Non-pigmented ciliary epithelial cell (primary cell): ENCODE data around the gene UBE4B.

Experiments used
- DNase-seq: peaks from one replicate; pipeline ENCODE4 v3.0.0-alpha.2; 2010; ENCODE audit warnings: low read depth

UBE4B gene

GRCh38 chr1:10042746-10043145 is 10.0 kb downstream of the UBE4B start:
- DNase-seq = no peak

GRCh38 chr1:10045480-10046355 is 13.0 kb downstream of the UBE4B start:
- DNase-seq = no peak

- no peak for DNase-seq
Observed at GRCh38 chr1:10046356-10047085, 13.8 kb downstream of the UBE4B start.

DNA sequence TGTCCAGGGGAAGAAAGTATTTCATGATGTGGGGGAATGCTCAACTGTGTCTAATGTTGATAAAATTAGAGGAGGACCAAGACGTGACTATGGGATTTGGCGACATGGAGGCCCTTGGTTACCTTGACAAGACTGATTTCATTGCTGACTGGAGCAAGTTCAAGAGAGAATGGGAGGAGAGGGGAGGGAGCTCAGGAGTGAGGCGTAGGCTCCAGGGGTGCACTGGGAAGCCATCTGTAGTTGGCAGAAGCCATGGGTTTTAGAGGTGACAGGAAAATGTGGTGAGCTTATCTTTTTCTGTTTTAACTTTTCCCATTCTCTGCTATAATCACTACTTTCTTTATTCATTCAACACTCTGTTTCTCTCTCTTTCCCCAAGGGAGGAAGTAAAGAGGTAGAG is 15.8 kb downstream of the UBE4B start:
- no peak for DNase-seq

DNA sequence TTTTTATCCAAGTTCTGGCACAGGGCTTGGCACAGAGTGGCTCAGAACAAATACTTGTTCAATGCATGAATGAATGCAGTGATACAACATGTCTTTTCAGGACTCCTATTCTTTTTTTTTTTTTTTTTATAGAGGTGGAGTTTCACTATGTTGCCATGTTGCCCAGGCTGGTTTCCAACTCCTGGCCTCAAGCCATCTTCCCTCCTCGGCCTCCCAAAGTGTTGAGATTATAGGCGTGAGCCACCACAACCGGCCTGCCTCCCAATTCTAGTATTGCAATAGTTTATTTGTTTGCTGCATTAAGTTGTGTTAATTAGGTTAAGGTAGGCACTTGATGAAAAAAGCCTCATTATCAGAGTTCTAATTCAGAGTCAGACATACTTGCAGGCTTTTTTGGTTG is 17.9 kb downstream of the UBE4B start:
- no peak for DNase-seq

GRCh38 chr1:10051656-10052055 is 18.9 kb downstream of the UBE4B start:
- no peak for DNase-seq

DNA sequence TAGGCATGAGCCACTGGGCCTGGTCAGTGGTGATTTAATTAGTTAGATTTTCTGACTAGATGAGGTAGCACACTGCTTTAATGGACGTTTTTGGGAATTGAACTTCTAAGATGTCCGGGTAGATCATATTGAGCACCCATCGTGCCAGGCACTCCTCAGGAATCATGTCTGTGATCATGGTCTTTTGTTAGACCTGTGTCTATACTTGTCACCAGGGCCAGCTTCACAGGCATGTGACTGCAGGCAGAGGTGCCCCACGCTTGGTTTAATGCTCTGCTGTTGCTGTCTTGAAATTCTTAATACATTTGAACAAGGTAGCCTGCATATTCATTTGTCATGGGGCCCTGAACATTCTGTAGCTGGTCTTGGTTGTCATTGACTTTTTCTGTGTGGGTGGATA is 19.6 kb downstream of the UBE4B start:
- no peak for DNase-seq

GRCh38 chr1:10054465-10054864 is 21.7 kb downstream of the UBE4B start:
- DNase-seq = no peak

DNA sequence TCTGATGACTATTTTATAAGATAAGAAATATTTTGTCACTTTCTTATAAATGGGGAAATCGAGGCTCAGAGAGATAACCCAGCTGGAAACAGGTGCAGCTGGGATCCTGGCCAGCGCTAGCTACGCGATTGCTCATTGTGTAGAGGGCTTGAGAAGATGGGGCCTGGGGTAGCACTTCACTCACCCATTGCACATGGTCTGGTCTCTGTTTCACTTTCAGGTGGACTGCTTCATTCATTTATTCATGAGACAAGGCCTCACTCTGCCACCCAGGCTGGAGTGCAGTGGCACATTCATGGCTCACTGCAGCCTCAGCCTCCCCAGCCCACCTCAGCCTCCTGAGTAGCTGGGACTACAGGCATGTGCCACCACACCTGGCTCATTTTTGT is 23.8 kb downstream of the UBE4B start:
- DNase-seq = no peak

GRCh38 chr1:10057343-10057742 is 24.6 kb downstream of the UBE4B start:
- no peak for DNase-seq

DNA sequence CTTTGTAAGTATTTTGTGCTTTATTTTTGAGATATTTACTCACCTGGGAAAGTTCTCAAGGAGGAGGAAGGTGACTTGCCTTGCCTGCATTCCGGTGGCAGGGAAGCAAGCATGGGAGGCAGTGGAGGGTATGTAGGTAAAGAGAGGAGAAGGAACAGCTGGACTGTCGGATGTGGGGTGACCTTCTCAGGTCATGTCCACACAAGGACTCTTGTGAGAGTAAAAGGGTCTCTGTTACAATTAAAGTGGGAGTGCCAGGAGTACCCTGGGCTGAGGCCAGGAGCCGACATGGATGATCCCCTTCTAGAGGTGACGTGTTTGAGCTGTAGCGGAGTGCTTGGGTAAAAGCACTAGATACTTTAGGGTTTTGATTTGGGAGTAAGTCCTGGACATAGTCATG is 25.0 kb downstream of the UBE4B start:
- DNase-seq = no peak

DNA sequence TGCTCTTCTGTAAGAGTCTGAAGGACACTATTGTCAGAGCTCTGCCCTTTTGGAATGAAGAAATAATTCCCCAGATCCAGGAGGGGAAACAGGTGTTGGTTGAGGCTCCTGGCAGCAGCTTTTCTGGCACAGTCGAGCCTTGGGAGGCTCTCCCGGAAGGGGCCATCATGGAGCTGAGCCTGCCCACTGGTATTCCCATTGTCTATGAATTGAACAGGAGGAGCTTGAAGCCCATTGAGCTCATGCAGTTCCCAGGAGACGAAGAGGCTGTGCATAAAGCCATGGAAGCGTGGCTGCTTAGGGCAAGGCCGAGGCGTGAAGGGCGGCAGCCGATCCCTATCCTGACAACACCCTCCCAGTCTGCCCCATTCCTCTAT is 26.6 kb downstream of the UBE4B start:
- no peak for DNase-seq

GRCh38 chr1:10060311-10061100 is 27.7 kb downstream of the UBE4B start:
- no peak for DNase-seq

GRCh38 chr1:10061276-10061675 is 28.5 kb downstream of the UBE4B start:
- no peak for DNase-seq

GRCh38 chr1:10063878-10064277 is 31.1 kb downstream of the UBE4B start:
- no peak for DNase-seq

DNA sequence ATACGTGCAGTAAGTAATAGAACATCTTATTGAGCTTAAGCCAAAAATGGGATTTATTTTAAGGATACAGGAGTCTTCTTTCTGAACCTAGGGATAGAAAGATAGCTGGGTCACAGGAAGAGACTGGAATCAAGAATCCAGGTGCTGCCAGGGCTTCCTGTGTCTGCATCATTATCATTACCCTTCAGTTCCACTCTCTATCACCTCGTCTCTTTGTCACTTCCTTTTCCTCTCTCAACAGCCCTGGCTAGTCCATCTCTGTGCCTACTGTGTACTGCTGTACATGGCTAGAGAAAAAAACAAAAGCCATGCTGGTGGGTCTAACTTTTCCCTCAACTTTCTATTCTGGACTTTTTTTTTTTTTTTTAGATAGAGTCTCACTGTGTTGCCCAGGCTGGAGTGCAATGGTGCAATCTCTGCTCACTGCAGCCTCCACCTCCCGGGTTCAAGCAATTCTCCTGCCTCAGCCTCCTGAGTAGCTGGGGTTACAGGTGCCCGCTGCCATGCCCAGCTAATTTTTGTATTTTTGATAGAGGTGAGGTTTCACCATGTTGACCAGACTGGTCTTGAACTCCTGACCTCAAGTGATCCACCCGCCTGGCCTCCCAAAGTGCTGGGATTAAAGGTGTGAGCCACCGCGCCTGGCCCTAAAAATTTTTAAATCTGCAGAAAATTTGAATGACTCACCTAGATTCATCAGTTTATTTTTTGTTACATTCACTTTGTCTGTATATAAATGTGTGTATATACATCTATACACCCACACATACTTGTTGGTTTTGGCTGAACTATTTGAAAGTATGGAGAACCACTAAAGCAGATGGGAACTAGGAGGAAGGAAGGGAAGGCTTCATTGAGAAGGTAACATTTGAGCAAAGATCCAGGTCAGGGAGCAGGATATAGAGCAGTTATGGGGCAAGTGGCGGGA is 31.9 kb downstream of the UBE4B start:
- no peak for DNase-seq

GRCh38 chr1:10065344-10065685 is 32.6 kb downstream of the UBE4B start:
- DNase-seq = no peak

DNA sequence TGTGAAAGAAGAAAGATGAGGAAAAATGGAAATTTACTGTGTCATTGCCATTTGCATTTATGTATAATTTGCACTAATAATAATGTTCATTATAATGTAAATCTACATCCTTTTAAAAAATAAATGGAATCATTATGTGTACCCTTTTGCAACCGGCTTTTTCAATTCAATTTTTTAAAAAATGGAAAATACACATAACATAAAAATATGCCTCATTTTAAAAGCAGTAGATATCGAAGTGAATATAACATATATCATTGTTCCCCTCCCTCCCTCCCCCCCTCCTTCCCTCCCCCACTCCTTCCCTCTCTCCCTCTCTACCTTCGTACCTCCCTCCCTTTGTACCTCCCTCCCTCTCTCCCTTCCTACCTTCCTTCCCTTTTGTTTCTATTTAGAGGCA is 33.0 kb downstream of the UBE4B start:
- DNase-seq = no peak

DNA sequence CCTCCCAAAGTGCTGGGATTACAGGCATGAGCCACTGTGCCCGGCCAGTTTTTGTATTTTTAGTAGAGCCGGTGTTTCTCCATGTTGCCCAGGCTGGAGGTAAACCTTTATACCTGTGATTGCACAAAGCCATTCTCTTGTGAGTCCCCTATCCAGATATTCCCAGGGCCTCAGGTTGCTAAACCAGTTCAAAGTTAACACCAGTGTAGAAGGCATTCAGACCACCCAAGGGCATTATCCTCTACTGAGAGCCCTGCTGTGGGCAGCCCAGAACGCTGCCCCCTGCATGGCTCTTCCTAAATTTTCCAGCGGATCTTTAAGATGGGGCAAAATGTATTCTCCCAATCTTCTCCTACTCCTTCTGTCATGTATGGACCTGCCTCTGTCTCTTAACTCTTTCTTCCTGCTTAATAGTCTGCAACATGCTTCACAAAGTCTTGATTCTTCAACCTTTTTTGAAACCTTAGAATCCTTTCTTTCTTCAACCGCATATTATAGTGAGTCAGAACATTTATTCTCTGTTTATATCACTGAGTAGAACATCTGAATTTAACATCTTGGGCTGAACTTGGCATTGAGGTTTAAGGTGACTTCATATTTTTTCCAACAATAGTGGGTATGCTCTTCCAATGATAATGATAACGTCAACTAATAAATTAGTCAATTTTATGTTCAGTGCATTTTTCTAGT is 36.0 kb downstream of the UBE4B start:
- no peak for DNase-seq

DNA sequence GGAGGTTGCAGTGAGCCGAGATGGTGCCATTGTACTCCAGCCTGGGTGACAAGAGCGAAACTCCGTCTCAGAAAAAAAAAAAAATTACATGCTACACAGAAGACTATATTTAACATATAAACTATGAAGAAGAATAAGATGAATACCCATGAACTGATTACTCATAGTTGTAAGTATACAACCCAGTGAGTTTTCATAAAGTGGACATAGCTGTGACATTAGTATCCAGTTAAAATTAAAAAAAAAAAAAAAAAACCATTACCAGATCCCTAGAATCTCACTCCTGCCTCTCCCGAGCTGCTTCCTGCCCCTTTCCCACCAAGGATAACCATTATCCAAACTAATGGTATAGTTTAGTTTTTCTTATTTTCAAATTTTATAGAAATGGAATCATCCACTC is 37.4 kb downstream of the UBE4B start:
- no peak for DNase-seq

DNA sequence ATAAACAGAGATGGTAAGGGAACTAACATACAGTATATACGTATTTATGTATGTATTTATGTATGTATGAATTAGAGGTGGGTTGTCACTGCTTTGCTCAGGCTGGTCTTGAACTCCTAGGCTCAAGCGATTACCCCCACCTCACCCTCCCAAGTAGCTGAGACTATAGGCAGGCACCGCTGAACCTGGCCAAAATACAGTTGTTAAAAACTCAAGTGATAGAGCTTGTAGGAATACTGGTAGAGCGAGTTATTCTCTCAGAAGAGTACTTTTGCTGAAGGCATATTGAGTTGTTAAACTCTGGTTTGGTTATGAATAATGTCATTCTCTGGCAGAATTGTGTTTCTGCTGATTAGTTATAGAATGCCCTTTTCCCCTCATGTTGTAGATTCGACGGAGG is 38.9 kb downstream of the UBE4B start:
- DNase-seq = no peak
